COLO668 (cell line): Measurements from ENCODE around the gene C11orf65.
"Not testable (repeated sequence)": the region's sequence is repeated elsewhere in the genome, so short reads cannot be mapped to it uniquely, and the experiment has no call there.

ENCODE experiments used
- DNase-seq: peaks from one replicate; lab custom pipeline; 2025; ENCODE audit not compliant: unreplicated experiment; lab: John Stamatoyannopoulos, UW

C11orf65 gene

DNA sequence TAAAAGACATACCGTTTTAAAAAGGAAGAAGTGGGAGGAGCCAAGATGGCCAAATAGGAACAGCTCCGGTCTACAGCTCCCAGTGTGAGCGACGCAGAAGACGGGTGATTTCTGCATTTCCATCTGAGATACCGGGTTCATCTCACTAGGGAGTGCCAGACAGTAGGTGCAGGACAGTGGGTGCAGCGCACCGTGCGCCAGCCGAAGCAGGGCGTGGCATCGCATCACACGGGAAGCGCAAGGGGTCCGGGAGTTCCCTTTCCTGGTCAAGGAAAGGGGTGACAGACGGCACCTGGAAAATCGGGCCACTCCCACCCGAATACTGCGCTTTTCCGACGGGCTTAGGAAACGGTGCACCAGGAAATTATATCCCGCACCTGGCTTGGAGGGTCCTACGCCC, 93.8 kb downstream of the C11orf65 start:
- not testable (repeated sequence) for DNase-seq

DNA sequence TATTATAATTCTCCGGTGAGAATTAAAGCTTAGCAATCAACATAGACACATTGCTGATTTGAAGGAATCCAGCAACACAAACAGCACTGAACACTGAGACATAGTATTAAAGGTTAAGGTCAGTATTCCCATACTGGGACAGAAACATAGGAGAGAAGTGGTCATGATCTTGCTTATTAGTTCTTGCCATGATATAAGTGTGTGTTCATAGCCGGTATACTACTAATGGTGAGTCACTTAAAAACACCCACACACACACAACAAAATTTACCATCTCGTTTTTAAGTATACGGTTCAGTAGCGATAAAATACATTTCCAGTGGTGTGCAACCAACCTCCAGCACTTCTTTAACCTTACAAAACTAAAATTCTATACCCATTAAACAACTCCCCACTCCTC, 96.3 kb downstream of the C11orf65 start:
- no peak for DNase-seq

DNA sequence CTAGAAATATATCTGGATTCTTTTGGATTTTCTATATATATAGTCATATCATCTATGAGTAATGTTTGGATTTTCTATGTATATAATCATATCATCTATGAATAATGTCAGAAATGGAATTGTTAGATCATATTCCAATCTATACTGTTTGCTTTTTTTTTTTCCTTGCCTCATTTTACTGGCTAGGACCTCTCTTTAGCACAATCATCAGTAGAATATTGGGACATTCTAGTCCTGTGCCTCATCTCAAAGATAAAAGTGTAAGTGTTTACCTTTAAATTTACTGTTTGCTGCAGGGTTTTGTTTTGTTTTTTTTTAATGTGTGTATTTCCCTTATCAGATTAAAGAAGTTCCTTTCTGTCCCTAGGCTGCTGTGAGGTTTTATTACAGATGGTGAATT, 97.0 kb downstream of the C11orf65 start:
- DNase-seq: no peak

DNA sequence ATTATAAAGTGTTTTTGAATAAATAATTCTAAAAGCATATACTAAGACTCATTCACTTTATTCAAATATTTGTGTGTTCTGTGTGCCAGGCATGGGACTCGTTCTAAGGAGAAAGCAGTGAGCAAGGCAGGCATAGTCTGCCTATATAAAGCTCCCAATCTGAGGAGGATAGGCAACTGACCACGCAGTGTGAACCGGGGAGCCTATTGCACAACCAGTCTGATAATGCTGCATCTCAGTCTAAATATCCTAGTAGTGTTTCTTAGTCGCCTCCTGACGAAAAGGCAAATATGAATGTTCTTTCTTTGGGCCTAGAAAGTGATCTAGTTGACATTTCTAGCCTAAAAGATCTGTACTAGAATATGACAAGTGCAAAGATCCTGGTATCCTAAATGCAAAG, 98.3 kb downstream of the C11orf65 start:
- DNase-seq: no peak

DNA sequence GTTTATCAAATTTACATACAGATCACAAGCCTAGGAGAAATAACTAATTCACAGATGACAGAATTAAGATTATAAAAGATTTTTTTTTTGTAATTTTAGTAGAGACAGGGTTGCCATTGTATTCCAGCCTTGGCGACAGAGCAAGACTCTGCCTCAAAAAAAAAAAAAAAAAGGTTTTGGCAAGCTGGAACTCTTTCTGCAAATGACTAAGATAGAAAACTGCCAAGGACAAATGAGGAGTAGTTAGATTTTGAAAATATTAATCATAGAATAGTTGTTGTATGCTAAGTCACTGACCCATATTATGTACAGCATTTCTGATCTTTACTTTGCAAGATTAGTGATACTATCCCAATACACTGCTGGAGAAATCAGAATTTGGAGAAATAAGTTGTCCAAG, 99.2 kb downstream of the C11orf65 start:
- no peak for DNase-seq

DNA sequence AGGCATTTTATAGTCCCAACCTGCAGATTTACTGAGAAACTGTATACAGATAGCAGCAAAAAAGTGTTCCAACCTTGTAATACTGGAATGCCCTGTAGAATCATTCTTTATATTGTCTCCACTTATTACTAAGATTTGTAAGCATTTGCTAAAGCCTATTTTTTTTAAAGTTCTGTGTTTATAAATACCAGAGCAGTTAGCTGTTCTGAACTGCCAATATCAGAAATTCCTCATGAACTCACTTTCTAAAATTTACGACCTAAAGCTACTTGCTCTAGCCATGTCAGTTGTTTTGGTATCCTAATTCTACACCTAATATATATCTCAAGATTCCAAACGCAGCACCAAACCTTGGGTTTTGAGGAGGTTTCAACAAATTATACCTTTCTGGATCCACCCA, 103.2 kb downstream of the C11orf65 start:
- DNase-seq: no peak

DNA sequence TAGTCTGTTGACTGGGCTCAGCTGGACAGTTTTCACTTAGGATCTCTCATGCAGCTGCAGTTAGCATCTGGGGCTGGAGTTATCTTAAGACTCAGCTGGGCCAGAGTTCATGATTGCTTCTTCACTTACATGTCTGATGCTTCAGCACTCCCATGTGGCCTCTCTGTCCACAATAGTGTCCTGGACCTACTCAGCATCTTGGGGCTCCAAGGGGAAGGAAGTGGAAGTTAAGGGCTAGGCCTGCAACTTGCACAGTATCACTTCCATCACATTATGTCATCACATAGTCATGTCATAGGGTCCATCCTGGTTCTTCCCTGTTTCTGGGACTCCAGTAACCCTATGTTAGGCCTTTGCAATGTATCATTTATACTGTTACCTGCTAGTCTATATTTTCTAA, 115.9 kb downstream of the C11orf65 start:
- no peak for DNase-seq

DNA sequence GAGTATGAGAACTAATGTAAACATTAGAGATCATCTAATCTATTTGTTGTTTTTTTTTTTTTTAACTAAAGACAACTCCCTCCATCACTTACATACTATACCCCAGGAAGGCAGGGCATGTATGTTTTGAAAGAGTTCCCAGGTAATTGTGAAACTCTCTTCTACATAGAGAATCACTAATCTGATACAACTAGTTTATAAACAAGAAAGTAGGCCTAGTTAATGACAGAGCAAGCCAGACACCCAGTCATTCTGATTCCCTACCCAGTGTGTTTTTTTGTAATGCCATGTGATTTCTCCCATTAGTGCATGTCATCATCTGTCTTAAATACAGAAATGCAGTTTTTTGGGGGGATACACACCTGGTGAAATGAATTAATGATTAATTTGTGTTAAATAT, 120.9 kb downstream of the C11orf65 start:
- no peak for DNase-seq

DNA sequence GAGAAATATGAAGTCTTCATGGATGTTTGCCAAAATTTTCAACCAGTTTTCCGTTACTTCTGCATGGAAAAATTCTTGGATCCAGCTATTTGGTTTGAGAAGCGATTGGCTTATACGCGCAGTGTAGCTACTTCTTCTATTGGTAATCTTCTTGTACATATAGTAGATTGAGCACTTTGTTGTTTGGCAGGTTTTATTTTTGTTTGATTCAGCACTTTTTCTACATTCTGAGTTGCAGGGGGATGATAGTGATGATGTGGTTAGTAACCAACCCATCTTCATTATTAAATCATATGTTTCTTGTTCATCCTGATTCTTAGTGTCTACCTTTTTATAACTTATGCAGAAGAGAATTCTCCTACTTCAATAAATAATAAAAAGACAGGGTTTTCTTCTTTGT, 121.6 kb downstream of the C11orf65 start:
- DNase-seq: no peak

DNA sequence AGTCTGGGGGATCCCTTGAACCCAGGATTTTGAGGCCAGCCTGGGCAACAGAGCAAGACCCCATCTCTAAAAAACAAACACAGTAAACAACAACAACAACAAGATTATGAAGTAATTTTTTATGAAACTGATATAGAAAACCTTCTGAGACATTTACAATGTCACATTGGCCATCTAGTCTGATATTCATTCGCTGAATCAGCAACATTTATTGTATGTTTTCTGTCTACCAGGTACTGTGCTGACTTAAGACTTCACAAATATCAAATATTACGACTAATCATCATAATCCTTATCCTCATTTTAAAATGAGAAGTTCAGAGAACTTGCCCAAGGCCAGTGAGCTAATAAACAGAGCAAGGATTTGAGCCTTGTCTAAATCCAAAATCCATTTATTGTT, 123.6 kb downstream of the C11orf65 start:
- DNase-seq: no peak

DNA sequence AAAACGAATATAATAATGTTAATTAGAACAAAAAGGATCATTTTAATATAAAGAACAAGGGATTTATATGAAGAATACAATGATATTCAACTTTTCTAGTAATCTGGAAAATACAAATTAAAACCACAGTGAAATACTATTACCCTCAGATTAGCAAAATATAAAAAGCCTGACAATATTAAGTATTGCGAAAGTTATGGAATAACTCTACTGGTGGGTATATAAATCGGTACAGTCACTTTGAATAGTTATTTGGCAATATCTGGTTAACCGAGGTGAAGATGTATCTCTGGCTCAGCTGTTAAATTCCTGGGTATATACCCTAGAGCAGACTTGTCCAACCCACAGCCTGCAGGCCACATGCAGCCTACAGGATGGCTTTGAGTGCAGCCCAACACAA, 125.7 kb downstream of the C11orf65 start:
- no peak for DNase-seq

DNA sequence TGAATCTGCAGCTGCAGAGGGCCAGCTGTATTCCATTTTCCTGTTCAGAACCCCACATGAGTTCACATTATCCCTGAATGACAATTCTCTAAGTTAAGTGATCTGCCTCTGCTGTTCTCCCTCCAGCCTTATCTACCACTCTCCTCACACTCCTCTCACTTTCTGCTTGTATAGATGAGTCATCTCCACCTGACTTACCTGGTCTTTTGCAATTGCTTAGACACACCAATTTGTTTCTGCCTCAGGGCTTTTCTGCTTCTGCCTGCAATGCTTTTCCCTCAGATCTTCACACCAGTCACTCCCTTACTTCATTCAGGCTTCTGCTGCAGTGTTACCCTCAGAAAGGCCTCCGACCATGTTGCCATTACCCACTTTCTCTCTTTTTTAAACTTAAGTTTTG, 126.4 kb downstream of the C11orf65 start:
- DNase-seq: peak; percentile 10

DNA sequence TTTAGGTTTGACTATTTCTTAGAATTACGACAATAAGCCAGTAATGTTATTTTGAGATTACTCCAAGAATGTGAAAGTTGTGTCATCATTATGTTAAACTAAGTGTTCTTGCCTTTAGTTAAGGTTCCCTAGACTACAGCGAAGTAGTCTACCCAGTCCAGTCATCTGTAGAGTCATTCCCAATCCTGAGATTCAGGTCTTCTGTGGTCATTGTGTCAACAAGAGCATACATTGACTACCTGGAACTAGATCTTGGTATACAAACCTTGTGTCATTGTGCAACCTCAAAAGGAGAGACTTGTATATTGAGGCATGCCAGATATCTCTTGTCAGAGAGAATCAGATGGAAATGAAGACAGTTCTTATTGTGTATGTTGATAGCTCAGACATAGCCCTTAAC, 128.6 kb downstream of the C11orf65 start:
- DNase-seq: no peak

DNA sequence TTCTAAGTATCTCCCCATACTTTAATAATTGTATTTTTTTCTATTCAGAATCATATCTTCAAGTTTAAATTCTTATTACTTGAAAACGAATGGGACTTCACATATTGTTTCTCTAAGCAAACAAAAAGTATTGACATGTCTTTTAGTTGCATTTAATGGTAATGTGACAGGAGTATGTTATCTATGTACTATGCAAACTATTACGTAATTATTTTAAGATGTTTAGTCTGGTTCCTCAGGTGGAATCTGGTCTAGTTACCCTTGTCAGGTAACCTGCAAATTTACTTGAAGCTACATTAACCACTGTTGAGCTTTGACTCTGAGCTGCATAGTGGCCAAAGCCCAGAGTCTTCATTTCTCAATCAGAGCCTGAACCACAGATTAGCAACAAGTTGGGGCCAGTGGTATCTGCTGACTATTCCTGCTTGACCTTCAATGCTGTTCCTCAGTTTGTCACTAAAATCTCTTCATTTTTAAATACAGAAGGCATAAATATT, 133.9 kb downstream of the C11orf65 start:
- DNase-seq: no peak
